ENCODE measurements around the gene TBC1D22A. TPM values are rescaled to one million over a fixed set of nuclear protein-coding genes. Genes with fewer than 3 reads are reported as not detected.

Gene TBC1D22A
- total and polyA plus RNA-seq, 2 donors (not counting 3 experiments of a cell fraction or from before 2014, with no cell fraction given), result 26.1 to 32.4 TPM

DNA sequence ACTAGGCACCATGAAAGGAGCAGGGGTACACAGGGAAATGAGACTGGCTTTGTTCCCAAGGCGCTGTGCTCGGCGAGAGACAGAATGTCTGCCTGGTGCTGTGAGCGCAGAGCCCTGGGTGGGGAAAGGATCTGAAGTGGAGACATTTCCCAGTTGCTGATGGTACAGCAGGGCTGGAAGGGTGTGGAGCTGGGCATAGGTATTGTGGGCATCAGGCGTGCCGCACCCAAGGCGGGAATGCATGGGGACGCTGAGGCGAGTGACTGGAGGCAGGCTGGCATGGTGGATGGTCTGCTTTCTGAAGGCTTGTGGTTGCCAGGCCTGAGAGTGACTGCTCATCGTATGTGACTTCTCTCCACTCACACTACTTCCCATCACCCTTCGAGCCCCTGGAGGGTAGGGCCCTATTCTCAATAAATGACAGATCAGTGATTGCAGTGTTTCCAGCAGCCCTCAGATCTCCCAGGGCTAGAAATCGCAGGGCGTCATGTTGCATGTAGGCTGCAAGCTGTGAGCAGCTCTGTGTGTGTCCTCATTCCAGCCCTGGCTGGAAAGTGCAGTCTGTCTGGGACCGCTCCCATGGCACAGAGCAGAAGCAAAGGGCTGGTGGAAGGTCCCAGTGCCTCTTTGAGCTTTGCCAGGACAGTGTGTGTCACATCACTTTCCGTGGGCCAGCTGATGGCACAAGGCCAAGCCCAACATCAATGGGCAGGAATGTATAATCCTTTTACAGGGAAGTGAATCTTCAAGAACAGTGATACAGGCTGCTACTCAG, 67.7 kb downstream of the TBC1D22A start:
- Histone ChIP-seq H3K9me1 (replicated peaks; ENCODE audit: control insufficient read depth, extremely low read depth, insufficient read depth, low read length) (no peaks in the 10 kb centered on the region), H4K20me1 (replicated peaks; ENCODE audit: control insufficient read depth, extremely low read depth, insufficient read depth, low read length) (no peaks in the 10 kb centered on the region), H3K9me3 (replicated peaks; ENCODE audit: control insufficient read depth, insufficient read depth, low read length) (no peaks in the 10 kb centered on the region), H3K36me3 (ENCODE audit: control insufficient read depth in 2 of 2, extremely low read depth in 1 of 2, insufficient read depth in 2 of 2, low read length in 2 of 2) (no peaks in the 10 kb centered on the region), H3K27me3 (ENCODE audit: control insufficient read depth in 2 of 2, insufficient read depth in 2 of 2, low read length in 2 of 2) (no peaks in the 10 kb centered on the region), H2AFZ (ENCODE audit: low read depth, low read length) (peak overlapping the region; percentile 0), H3K4me1 (ENCODE audit: control insufficient read depth, extremely low read depth, insufficient read depth, low read length) (peaks cover 33% of the 10 kb centered on the region), H3K27ac (ENCODE audit: insufficient read depth, low read depth, low read length) (peak overlapping the region; percentile 44), H3K4me2 (ENCODE audit: insufficient read depth, low read length) (peak overlapping the region; percentile 51), H3K4me3 (replicated peaks in 1 of 3; ENCODE audit: insufficient read depth in 1 of 3, low read depth in 1 of 3, low read length in 3 of 3) (no peak overlapping the region), H3K79me2 (ENCODE audit: control insufficient read depth, insufficient read depth, low read length) (peaks cover 2% of the 10 kb centered on the region), H3K9ac (replicated peaks; ENCODE audit: extremely low read depth, insufficient read depth, low read length) (peak overlapping the region; percentile 12)
- dilution Hi-C loops (cut with MboI; ENCODE audit: extremely low pct_ligation_motif_present, low sequenced_read_pairs) (no loop called here), intact Hi-C loops (cut with micrococcal nuclease) (loop anchor here (1.0 to 2.0 kb wide), 2 partner anchors 15 to 31 kb away; no protein-coding TSS in a partner anchor)
- FAIRE-seq (peak; percentile 70), DNase-seq (ENCODE audit: low read depth, low spot score) (peak; percentile 55)
- ChIA-PET POLR2A (no interaction called here), CTCF (interaction anchor here (0.7 to 2.9 kb wide), 7 partner anchors 10 to 67 kb away, joined by 3 to 14 read pairs (median 6); partner anchors contain the start of gene TBC1D22A)
- BruUV-seq (replicated peaks), result no TSS peak
- TF ChIP-seq POLR2AphosphoS5 (IDR thresholded peaks at IDR 0.05; ENCODE audit: insufficient read depth, low read depth, low read length), result no peak
- TF ChIP-seq POLR2A (IDR thresholded peaks at IDR 0.05; ENCODE audit: low read depth, low read length), result no peak
- no peak for TF ChIP-seq JUN (IDR thresholded peaks at IDR 0.05; ENCODE audit: borderline replicate concordance, insufficient read depth, insufficient read length, low read depth)
- TF ChIP-seq FOS (IDR thresholded peaks at IDR 0.05; ENCODE audit: borderline replicate concordance, insufficient read depth, low read length), result no peak

DNA sequence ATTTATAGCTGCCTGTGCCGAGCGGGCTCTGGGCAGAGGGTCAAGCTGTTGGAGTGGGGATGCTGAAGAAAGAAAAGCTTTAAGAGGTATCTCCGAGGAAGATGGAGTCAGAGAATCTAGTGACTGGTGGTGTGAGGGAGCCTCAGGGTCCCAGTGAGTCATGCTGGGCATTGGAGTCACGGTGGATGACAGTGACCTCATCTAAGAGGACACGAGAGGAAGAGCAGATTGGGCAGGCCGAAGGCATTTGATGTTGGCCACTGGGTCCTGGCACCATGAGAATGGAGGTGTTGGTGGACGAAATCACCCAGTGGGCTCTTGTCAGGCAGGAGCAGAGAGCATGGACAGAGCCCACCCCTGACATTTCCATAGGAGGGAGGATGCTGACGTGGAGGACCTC, 68.4 kb downstream of the TBC1D22A start:
- dilution Hi-C loops (cut with MboI; ENCODE audit: extremely low pct_ligation_motif_present, low sequenced_read_pairs) (no loop called here), intact Hi-C loops (cut with micrococcal nuclease) (loop anchor here (2.0 kb wide), 1 partner anchor 32 kb away; no protein-coding TSS in a partner anchor)
- POLR2A ChIA-PET, result no interaction called here
- Histone ChIP-seq H3K9ac (replicated peaks; ENCODE audit: extremely low read depth, insufficient read depth, low read length) (no peak overlapping the region), H3K9me1 (replicated peaks; ENCODE audit: control insufficient read depth, extremely low read depth, insufficient read depth, low read length) (no peaks in the 10 kb centered on the region), H3K9me3 (replicated peaks; ENCODE audit: control insufficient read depth, insufficient read depth, low read length) (no peaks in the 10 kb centered on the region), H3K4me1 (ENCODE audit: control insufficient read depth, extremely low read depth, insufficient read depth, low read length) (peaks cover 33% of the 10 kb centered on the region), H3K36me3 (ENCODE audit: control insufficient read depth in 2 of 2, extremely low read depth in 1 of 2, insufficient read depth in 2 of 2, low read length in 2 of 2) (no peaks in the 10 kb centered on the region), H3K4me3 (replicated peaks in 1 of 3; ENCODE audit: insufficient read depth in 1 of 3, low read depth in 1 of 3, low read length in 3 of 3) (no peak overlapping the region), H4K20me1 (replicated peaks; ENCODE audit: control insufficient read depth, extremely low read depth, insufficient read depth, low read length) (no peaks in the 10 kb centered on the region), H3K79me2 (ENCODE audit: control insufficient read depth, insufficient read depth, low read length) (peaks cover 2% of the 10 kb centered on the region), H2AFZ (ENCODE audit: low read depth, low read length) (no peak overlapping the region), H3K27ac (ENCODE audit: insufficient read depth, low read depth, low read length) (no peak overlapping the region), H3K27me3 (ENCODE audit: control insufficient read depth in 2 of 2, insufficient read depth in 2 of 2, low read length in 2 of 2) (no peaks in the 10 kb centered on the region), H3K4me2 (ENCODE audit: insufficient read depth, low read length) (no peak overlapping the region)
- FAIRE-seq (no peak), DNase-seq (ENCODE audit: low read depth, low spot score) (no peak)
- no TSS peak for BruUV-seq (replicated peaks)
- TF ChIP-seq MYC (IDR thresholded peaks at IDR 0.05; ENCODE audit: low read depth, low read length), result no peak
- TF ChIP-seq, protein P1, sequence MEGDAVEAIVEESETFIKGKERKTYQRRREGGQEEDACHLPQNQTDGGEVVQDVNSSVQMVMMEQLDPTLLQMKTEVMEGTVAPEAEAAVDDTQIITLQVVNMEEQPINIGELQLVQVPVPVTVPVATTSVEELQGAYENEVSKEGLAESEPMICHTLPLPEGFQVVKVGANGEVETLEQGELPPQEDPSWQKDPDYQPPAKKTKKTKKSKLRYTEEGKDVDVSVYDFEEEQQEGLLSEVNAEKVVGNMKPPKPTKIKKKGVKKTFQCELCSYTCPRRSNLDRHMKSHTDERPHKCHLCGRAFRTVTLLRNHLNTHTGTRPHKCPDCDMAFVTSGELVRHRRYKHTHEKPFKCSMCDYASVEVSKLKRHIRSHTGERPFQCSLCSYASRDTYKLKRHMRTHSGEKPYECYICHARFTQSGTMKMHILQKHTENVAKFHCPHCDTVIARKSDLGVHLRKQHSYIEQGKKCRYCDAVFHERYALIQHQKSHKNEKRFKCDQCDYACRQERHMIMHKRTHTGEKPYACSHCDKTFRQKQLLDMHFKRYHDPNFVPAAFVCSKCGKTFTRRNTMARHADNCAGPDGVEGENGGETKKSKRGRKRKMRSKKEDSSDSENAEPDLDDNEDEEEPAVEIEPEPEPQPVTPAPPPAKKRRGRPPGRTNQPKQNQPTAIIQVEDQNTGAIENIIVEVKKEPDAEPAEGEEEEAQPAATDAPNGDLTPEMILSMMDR (IDR thresholded peaks at IDR 0.05; ENCODE audit: extremely low read depth in 1 of 2, insufficient read depth in 1 of 2, low read depth in 1 of 2, low read length in 2 of 2), result no peak
- TF ChIP-seq JUN (IDR thresholded peaks at IDR 0.05; ENCODE audit: borderline replicate concordance, insufficient read depth, insufficient read length, low read depth), result no peak
- TF ChIP-seq EZH2 (IDR thresholded peaks at IDR 0.05; ENCODE audit: borderline replicate concordance, low read depth, low read length, severe bottlenecking), result no peak
- TF ChIP-seq FOS (IDR thresholded peaks at IDR 0.05; ENCODE audit: borderline replicate concordance, insufficient read depth, low read length), result no peak
- no peak for TF ChIP-seq GATA2 (IDR thresholded peaks at IDR 0.05; ENCODE audit: insufficient read depth, insufficient read length, low read depth, low read length)
- TF ChIP-seq POLR2AphosphoS5 (IDR thresholded peaks at IDR 0.05; ENCODE audit: insufficient read depth, low read depth, low read length), result no peak
- TF ChIP-seq, protein P2, sequence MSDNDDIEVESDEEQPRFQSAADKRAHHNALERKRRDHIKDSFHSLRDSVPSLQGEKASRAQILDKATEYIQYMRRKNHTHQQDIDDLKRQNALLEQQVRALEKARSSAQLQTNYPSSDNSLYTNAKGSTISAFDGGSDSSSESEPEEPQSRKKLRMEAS (IDR thresholded peaks at IDR 0.05; ENCODE audit: insufficient read depth, insufficient read length), result no peak
- TF ChIP-seq POLR2A (IDR thresholded peaks at IDR 0.05; ENCODE audit: low read depth, low read length), result no peak
- CTCF ChIA-PET, result interaction anchor here (1.0 to 2.9 kb wide), 4 partner anchors 15 to 32 kb away, joined by 5 to 14 read pairs (median 10); no protein-coding TSS in a partner anchor
